Thyroid gland (tissue), 4 donors: ENCODE results near the gene KNCN. TPM values are rescaled to one million over a fixed set of nuclear protein-coding genes. Genes with fewer than 3 reads are reported as not detected.

Experiments used
- DNase-seq, 2 donors: peaks; one replicate each; pipeline ENCODE4 v3.0.0-alpha.2; 2019
- H3K27ac ChIP-seq, 3 donors: fragments of 200-600 bp; sonication (generic); 1 replicate in 2 of 3; 2 replicates in 1 of 3; pipeline ENCODE4 v1.5.1; 2016 to 2019; ENCODE audit warnings: mild to moderate bottlenecking in 1 of 3, moderate library complexity in 1 of 3
- H3K27me3 ChIP-seq: fragments of 200-600 bp; sonication (generic); one replicate; pipeline ENCODE4 v1.5.1; 2019
- H3K36me3 ChIP-seq, 2 donors: fragments of 200-600 bp; sonication (generic); one replicate each; pipeline ENCODE4 v1.5.1; 2016 to 2019
- H3K4me1 ChIP-seq, 2 donors: fragments of 200-600 bp; sonication (generic); one replicate each; pipeline ENCODE4 v1.5.1; 2017 to 2019
- H3K4me3 ChIP-seq, 3 donors: fragments of 200-600 bp; sonication (generic); replicated peaks in 1 of 3; 1 replicate in 2 of 3; 2 replicates in 1 of 3; pipeline ENCODE4 v1.5.1; 2016; ENCODE audit warnings: mild to moderate bottlenecking in 1 of 3
- H3K9me3 ChIP-seq: fragments of 200-600 bp; sonication (generic); one replicate; pipeline ENCODE4 v1.5.1; 2017
- POLR2A ChIP-seq, 2 donors: fragments of 450-650 bp; IDR thresholded peaks; one replicate each; pipeline ENCODE4 v1.6.1; 2017; ENCODE audit warnings: antibody characterized with exemption in 2 of 2, mild to moderate bottlenecking in 2 of 2, moderate library complexity in 1 of 2
- WGBS, 2 donors: methylation state at CpG; one replicate each; pipeline ENCODE4 v1.1.5; 2017; 5-methylcytosine and 5-hydroxymethylcytosine counted together
- intact Hi-C: fragments of 100-400 bp; cut with DNase I; formaldehyde crosslinking; loops from one replicate; pipeline ENCODE4 v1.15.1; 2023
- total RNA-seq, 4 donors: library from RNA; depleted of rRNA; stranded (reverse); fragments of >200 nt; gene quantifications; one replicate each; pipeline ENCODE4 v1.2.3, GENCODE V29; 2016
- TF ChIP-seq, protein P1 (sequence below), 6 experiments: fragments of 200-600 bp in 3 of 6; fragments of 450-650 bp in 3 of 6; sonication (generic) in 3 of 6; IDR thresholded peaks; one replicate each; pipeline ENCODE4 v1.5.1; 2016 to 2019; ENCODE audit warnings: antibody characterized with exemption in 6 of 6, mild to moderate bottlenecking in 2 of 6, inconsistent platforms in 1 of 6, moderate library complexity in 1 of 6

The KNCN gene
- total RNA-seq, 4 donors from 2014 or later: not detected

DNA sequence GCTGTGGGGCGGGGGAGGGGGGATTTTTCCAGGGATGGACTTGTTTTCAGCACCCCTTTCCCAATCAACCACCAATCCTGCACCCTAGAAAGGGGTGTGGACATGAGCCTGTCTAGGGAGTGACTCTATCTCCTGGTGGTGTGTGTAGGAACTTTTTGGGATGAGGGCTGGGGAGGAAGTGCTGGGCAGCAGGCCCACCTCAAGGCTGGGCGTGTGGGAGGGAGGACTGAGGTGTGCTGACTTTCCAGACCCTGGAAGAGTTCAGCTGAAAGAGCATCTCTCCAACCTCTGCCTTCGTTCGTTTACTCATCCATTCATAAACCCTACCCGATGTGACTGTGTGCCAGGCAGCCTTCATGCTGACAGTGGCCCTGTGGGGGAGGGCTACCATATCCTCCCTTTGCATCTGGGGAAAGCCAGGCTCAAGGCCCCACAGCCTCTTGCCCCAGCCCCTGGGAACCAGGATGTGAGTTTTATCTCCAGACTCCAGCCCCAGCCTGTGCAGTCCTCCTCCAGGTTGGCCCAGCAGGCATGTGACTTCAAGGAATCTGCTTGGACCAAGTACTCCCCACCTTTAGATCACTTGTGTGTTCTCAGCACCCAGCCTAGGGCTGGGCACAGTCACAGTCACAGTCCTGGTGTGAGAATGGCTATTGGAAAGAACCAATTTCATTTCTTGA lies 6.7 kb downstream of the KNCN start:
- Histone ChIP-seq H3K9me3 (no peaks in the 10 kb centered on the region), H3K27ac (no peak overlapping the region), H3K36me3 (no peaks in the 10 kb centered on the region), H3K4me3 (no peak overlapping the region), H3K4me1 (peaks cover 0 to 7% of the 10 kb centered on the region in 2 donors), H3K27me3 (peaks cover 8% of the 10 kb centered on the region)
- 75 to 100% methylated on average over 1 to 5 of the region's 5 CpGs for WGBS, 2 donors
- TF ChIP-seq, protein P1, sequence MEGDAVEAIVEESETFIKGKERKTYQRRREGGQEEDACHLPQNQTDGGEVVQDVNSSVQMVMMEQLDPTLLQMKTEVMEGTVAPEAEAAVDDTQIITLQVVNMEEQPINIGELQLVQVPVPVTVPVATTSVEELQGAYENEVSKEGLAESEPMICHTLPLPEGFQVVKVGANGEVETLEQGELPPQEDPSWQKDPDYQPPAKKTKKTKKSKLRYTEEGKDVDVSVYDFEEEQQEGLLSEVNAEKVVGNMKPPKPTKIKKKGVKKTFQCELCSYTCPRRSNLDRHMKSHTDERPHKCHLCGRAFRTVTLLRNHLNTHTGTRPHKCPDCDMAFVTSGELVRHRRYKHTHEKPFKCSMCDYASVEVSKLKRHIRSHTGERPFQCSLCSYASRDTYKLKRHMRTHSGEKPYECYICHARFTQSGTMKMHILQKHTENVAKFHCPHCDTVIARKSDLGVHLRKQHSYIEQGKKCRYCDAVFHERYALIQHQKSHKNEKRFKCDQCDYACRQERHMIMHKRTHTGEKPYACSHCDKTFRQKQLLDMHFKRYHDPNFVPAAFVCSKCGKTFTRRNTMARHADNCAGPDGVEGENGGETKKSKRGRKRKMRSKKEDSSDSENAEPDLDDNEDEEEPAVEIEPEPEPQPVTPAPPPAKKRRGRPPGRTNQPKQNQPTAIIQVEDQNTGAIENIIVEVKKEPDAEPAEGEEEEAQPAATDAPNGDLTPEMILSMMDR (IDR thresholded peaks at IDR 0.05): no peak
- no peak for TF ChIP-seq POLR2A (IDR thresholded peaks at IDR 0.05)
- intact Hi-C loops: no loop called here
- no peak for DNase-seq

GRCh38 chr1:46543761-46544560 lies 7.5 kb downstream of the KNCN start:
- H3K27me3 ChIP-seq: peaks cover 8% of the 10 kb centered on the region

DNA sequence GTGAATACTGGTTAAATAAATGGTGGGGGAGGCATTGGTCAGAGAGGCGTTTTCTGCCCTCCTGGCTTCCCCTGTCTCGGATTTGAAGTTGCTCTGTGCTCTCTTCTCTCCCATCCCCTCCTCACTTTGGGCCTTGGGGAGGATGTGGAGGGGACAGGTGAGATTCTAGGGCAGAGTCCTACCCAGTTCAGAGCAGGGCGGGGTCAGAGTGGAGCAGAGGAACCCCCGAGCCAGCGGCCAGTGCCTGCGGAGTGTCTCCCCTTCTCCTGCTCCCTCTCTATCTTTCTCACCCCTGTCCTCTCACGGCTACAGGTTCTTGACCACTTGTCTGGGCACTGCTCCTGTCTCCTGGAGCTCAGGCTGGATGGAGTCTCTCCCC lies 8.1 kb downstream of the KNCN start:
- DNase-seq: no peak
- peaks cover 8% of the 10 kb centered on the region for H3K27me3 ChIP-seq
- no peaks in the 10 kb centered on the region for H3K9me3 ChIP-seq
- H3K27ac ChIP-seq: no peak overlapping the region
- TF ChIP-seq, protein P1 (IDR thresholded peaks at IDR 0.05): no peak
- TF ChIP-seq POLR2A (IDR thresholded peaks at IDR 0.05): no peak
- H3K36me3 ChIP-seq: no peaks in the 10 kb centered on the region
- peaks cover 0 to 7% of the 10 kb centered on the region in 2 donors for H3K4me1 ChIP-seq
- intact Hi-C loops: no loop called here
- 45 to 53% methylated on average over 7 of the region's 7 CpGs for WGBS, 2 donors
- H3K4me3 ChIP-seq: no peak overlapping the region

More at GRCh38 chr1:46543761-46544560, 7.5 kb downstream of the KNCN start:
- H3K27ac ChIP-seq: no peak overlapping the region
- intact Hi-C loops: no loop called here
- H3K4me3 ChIP-seq: no peak overlapping the region
- no peak for TF ChIP-seq POLR2A (IDR thresholded peaks at IDR 0.05)
- TF ChIP-seq, protein P1 (IDR thresholded peaks at IDR 0.05): no peak
- peaks cover 0 to 7% of the 10 kb centered on the region in 2 donors for H3K4me1 ChIP-seq
- H3K36me3 ChIP-seq: no peaks in the 10 kb centered on the region
- WGBS, 2 donors: 7 to 9% methylated on average over 28 to 30 of the region's 58 CpGs
- no peaks in the 10 kb centered on the region for H3K9me3 ChIP-seq
- no peak for DNase-seq

- Histone ChIP-seq H3K27me3 (peaks cover 8% of the 10 kb centered on the region), H3K4me3 (no peak overlapping the region), H3K4me1 (peaks cover 0 to 7% of the 10 kb centered on the region in 2 donors), H3K27ac (no peak overlapping the region), H3K9me3 (no peaks in the 10 kb centered on the region), H3K36me3 (no peaks in the 10 kb centered on the region)
- TF ChIP-seq POLR2A (IDR thresholded peaks at IDR 0.05): no peak
- TF ChIP-seq, protein P1 (IDR thresholded peaks at IDR 0.05): no peak
- no peak for DNase-seq
- intact Hi-C loops: no loop called here
- 75 to 85% methylated on average over 9 of the region's 9 CpGs for WGBS, 2 donors
Measured at GRCh38 chr1:46539972-46540371, 11.5 kb downstream of the KNCN start.

DNA sequence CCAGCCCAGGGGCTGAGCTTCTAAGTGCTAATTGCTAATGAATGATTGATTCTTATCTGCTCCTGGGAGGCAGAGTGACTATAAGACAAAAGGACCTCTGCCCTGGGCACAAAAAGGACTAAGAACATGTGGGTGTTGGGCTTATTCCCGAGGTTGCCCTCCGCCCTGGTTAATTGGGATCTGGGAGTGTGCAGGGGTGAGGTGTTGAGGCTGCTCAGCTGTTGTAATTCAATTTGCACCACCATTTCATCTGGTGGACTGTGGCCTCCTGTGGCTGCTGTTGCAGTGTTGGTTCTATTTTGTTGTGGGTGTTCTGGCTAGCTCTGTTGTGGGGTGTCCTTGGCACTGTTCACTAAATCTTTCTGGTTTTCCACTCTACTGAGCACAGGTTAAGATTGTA lies 13.3 kb downstream of the KNCN start:
- H3K27me3 ChIP-seq: no peaks in the 10 kb centered on the region
- H3K4me1 ChIP-seq: peaks cover 0 to 5% of the 10 kb centered on the region in 2 donors
- WGBS, 2 donors: 82 to 86% methylated on average over 2 of the region's 2 CpGs
- intact Hi-C loops: no loop called here
- no peaks in the 10 kb centered on the region for H3K9me3 ChIP-seq
- no peaks in the 10 kb centered on the region for H3K36me3 ChIP-seq
- no peak for TF ChIP-seq POLR2A (IDR thresholded peaks at IDR 0.05)
- TF ChIP-seq, protein P1 (IDR thresholded peaks at IDR 0.05): no peak
- DNase-seq: no peak
- no peak overlapping the region for H3K27ac ChIP-seq
- no peak overlapping the region for H3K4me3 ChIP-seq
